Measurements from ENCODE around the gene RASSF8.

Gene RASSF8

DNA sequence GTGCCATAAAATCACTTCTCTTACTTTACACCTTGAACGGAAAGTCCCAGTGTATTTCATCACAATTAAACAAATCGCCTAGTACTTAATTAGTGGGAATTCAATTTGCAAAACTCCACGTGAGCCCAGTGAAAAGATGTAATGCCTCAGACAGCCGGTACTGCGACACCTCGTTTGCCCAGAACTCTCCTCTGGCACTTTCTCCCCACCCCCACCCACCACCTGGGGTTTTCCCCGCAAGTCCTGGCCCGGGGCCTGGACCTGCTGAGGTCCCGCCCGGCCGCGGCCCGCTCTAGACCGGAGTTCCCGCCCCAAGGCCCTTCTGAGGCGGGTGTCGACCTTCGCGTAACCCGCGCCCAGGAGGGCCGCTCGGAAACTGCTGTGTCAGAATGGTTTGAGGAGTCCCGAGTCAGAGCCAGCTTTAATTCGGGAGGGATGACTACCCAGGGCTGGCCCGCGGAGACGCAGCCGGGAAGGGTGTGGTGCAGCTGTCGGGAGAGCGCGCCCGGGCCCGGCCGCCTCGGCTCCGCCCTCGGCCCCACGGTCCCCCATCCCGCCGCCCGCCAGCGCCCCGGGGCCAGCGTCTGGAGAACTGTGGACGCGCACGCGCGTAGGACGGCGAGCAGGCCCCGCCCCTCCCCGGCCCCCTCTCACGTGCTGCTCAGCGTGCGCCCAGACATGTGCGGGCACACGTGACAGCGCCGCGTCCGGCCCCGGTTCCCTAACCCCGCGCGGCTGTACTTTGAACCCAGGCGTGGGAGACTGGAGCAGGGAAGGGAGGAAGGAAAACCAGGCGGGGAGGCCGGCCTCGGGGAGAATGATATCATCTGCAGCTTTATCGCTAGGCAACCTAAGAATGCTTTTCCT is 155.6 kb downstream of the RASSF8 start:
- peak; percentile 96 for DNase-seq

DNA sequence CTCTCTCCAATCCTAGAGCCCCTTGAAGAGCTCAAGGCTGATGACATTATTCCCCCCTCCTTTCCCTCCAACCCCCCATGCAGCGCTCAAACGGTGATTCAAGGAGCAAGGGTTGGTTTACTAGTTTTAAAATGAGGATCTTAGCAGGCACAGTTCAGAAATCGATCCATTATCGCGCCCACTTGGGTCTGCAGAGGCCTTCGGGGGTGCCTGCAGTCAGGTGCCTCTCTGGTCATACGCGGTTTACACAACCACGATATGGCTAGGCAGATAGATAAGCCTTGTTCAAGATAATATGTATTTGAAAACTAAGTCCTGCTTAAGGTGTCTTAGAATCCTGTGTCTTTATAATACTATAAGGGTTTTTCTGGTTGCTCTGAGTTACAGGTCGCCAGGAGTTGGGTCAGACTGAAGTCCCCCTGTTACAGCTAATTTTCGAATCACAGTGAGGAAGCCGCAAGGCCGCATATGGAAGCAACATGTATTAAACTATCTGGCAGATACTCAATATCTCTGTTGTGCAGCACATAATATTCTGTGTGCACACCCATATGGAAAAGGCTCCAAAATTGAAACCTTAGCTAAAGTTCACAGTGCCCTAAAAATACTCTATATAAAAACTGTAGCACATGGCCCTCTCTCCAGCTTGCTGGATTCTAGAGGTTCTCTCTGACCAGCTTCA is 156.4 kb downstream of the RASSF8 start:
- no peak for DNase-seq

DNA sequence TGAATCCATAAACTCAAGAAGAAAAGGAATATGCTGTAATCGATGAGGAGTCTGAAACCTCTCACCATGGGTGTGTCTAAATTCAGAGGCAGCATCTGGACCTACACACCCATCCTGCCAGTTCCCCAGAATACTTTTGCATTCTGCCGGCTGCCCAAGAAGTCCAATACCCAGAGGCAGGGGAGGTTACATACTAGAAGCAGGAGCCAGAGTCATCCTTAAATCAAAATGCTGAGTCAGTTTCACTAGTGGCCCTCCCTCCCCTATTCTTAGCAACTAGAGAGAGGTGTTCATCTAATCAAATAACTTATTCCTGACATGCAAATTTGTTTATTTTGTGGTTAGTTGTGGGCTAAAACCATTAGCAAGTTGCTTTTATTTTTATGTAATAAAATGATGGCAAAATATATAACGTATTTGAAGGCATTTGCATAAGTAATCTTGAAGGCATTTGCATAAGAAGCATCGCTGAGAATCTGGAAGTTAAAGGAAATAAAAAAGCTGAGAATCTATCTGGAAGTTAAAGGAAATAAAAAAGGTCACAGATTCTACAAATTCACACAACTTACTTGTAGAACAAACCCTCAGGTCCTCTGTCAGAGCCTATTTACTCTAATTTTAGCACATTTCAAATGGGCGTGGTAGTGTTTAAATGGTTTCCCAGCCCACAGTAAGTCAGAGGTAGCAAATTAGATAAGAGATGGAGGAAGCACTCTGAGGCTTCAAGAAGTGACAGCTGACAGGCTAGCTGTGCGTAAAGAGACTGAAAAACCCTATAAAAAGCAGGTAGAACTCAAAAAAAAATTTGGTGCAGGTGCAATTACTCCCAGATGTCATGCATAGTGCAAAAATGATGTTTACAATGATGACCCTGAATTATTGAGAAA is 158.6 kb downstream of the RASSF8 start:
- peak; percentile 37 for DNase-seq

DNA sequence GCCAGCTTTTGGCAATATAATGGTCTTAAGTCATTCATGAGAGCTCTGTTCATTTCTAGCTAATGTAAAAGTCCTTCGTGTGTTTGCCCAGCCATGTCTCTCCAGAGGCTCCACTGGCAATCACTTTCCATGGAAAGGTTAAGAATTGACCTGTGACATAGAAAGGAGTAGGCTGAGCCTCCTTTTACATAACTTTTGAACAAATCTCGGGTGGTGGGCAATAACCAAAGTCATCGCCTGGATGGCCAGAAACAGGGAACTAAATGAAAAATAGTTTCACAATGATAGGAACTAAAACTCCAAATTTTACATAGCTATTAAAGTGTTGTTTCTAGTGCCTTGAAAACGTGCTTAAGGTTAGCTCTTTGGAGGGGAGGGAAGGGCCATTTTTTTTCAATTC is 159.8 kb downstream of the RASSF8 start:
- peak; percentile 80 for DNase-seq

DNA sequence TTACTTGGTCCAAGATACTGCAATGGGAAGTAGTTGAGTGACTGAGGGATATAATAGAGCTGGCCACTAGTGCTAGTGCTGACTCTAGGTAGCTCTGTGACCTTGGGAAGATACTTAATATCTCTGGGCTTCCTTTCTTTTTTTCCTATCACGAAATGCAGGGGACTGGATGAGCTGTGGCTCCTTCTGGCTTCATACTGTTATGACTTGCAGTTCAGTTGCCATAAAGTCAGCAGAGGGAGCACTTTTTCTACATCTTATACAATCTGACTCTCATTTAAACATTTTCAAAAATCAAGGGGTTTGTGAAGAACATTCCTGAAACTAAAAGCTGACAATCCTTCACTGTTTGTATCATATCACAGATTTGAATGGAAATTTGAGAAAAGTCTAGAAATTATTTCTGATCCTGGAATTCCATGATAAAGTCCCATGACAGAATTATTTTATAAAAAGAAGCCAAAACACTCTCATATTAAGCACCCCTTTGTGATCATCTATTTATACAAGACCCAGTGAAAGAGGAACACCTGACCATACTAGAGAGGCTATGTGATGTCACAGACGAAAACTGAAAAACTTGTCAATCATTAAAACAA is 161.0 kb downstream of the RASSF8 start:
- peak; percentile 64 for DNase-seq

DNA sequence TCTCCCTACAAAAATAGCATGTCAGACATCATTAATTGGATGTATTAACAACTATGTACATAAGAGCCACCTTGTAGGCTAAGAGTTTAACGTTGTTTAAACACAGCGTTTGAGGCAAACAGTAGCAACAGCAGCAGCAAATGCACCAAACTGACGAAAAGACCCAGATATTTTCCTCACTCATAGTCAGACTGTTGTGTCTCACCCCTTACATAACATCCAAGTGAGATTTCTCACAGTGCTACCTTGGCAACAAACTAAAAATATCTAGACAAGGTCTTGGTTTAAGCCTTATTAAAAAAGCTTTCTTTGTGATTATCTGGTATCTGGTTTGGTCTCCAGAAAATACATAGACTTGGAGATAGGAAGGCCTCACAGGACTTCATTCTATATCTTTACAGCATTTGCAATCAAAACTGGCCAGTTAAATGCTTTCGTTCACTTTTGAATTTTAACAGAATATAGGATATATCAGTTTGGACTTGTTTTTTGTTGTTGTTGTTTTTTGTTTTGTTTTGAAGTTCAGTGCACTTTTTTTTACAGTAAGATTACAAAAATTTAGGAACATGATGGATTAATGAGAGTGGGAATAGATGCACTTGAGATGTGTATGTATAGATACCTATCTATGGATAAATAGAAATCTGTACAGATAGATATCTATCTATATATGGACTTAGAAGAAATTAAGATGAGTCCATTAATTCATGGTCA is 162.2 kb downstream of the RASSF8 start:
- peak; percentile 44 for DNase-seq

DNA sequence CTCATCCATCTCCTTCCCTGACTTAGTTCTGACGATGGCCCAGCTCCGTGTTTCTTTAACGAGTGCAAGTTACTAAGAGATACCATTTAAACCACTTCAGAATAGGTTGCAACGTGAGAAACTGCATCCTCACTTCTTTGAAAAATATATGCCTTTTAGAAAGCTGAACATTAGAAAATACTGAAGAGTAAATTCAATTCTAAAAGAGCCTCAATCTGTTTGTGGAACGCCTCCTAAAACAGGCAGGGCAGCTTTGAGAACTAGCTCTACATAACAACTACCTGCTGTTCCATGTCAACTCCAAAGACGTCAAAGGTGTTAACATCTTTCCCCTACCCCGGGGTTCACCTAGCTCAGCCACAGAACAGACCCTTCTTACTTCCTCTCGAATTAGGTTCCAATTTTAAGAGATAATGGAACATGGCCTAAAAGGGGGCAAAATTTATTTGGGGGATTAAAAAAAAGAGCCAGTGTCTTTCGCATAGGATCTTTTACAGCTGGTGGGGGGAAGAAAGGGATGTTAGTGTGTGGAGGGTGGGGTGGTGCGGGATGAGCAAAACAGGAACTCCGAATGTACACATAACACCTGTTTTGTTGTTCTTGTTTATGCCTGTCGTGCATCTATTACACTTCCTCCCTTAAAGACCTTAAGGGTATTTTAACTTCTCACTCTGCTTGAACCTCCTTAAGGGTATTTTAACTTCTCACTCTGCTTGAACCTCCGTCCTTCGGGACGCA is 163.0 kb downstream of the RASSF8 start:
- DNase-seq: peak; percentile 32

DNA sequence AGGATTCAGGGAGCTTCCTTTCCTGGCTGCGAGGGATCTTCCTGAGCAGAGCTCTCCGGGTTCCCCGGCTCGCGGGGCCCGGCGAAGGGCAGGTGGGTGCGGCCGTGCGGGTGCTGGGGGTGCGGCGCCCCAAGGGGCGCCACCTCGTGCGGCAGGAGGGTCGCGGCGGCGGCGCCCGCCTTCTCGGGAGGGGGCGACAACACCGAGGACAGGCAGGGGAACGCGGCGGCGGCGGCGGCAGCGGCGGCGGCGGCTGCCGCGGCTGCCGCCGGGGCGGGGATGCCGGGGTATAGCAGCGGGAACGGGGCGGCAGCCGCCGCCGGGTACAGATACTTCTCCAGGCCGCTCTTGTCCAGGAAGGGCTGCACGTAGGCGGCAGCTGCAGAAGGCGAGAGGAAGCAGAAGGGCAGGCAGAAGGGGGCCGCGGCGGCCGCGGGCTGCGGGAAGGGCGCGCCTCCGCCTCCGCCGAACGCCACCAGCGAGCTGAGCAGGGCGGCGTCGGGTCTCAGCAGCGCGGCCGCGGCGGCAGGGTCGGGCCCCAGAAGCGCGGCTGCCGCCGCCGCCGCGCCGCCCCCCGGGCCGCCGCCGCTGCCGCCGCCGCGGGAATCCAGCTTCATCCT is 163.7 kb downstream of the RASSF8 start:
- DNase-seq: peak; percentile 72

DNA sequence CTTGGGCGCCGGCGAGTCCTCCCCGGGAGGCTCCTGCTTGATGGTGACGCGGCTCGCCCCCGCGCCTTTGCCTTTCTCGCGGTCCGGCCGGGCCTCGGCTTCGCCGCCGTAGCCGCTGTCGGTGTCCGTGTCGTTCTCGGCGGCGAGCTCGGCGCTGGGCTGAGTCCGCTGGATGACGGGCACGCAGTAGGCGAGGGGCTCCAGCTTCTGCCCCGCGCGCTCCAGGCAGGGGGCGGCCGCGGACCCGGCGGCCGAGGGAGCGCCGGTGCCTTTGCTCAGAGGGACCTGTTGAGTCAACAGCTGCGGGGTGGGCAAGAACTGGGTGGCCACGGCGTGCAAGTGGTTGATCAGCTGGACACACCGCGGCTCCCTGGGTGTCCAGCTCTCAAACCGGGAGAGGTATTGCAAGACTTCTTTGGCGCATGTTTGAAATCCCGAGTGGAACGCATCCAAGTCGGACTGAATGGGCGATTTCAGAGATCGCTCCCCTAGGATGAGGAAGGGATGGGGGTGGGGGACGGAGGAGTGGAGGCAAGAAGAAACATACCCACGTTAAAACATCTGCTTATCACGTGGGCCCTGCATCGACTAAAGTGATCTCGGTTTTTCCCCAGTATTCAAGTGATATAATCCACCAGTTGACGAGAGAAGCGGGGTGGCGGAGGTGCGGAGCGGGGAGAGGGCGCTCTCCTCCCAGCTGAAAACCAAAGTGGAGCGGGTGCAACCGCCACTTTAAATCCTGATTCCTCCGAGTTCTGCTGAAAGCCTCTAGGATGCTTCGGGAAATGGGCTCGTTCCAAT is 164.4 kb downstream of the RASSF8 start:
- peak; percentile 84 for DNase-seq

DNA sequence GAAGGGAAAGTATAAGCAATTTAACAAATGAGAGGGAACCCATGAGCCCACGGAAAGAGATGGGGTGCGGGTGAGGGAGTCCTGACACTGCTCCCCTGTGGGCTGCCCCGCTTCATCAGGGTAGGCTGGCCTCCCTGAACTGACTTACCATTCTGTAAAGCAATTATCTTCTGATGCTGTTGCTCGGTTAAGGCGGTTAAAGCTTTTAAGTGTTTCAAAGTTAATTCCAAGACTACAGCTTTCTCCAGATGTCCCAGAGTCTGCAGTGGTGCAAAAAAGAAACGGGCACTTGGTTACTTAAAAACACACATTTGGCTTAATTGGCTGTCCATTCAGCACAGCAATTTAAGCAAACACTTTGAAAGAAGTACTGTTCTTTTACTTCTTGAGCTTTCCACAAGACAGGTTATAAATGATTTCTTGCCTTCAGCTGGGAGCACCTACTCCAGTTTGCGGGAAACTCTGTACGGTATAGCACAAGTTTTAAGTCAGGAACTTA is 165.0 kb downstream of the RASSF8 start:
- no peak for DNase-seq

DNA sequence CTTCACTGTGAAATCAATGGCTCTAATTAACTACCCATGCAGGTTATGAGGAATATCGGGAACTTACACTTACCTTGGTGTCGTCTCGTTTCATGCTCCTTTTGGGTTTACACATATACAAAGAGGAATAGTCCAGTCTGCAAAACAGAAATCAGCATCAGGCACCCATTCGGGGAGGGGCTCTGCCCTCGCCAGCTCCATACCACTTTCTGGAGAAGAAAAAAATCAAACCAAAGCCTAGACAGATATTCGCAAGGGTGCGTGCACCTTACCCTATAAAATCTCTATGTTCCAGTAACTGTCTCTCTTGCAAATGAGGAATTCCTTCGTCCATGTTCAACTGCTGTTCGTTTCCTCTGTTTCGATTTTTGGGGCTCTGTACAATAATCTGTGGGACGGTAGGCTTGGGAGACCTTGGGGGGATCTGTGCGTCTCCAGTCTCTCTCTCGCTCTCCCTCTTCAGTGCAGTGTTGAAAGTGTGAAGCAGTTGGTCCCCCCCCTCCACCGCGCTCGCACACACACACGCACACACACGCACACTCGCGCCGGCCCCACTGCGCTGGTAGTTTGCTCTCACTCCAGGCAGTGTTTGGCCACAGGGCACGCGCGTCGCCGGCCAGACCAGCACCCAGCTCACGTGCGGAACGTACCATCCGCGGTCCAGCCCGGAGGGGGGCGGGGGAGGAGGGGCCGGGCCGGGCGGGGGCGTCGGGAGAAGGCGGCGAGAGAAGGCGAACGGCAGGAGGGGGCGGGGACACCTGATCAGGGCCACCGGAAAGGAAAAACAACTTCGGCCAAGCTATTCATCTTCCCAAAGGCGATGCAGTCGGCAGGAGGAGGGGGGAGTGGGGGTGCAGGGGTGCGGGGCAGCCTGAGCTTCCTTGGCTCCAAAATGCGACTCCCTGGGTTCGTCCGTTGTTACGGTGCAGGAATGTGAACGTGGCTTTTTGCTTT is 166.2 kb downstream of the RASSF8 start, which contains the start of gene BHLHE41:
TSS of gene BHLHE41 (minus strand) at position 592 of the 954 bp plus-strand sequence. CDS start at position 334, 258 bp downstream.
- DNase-seq: peak; percentile 83

DNA sequence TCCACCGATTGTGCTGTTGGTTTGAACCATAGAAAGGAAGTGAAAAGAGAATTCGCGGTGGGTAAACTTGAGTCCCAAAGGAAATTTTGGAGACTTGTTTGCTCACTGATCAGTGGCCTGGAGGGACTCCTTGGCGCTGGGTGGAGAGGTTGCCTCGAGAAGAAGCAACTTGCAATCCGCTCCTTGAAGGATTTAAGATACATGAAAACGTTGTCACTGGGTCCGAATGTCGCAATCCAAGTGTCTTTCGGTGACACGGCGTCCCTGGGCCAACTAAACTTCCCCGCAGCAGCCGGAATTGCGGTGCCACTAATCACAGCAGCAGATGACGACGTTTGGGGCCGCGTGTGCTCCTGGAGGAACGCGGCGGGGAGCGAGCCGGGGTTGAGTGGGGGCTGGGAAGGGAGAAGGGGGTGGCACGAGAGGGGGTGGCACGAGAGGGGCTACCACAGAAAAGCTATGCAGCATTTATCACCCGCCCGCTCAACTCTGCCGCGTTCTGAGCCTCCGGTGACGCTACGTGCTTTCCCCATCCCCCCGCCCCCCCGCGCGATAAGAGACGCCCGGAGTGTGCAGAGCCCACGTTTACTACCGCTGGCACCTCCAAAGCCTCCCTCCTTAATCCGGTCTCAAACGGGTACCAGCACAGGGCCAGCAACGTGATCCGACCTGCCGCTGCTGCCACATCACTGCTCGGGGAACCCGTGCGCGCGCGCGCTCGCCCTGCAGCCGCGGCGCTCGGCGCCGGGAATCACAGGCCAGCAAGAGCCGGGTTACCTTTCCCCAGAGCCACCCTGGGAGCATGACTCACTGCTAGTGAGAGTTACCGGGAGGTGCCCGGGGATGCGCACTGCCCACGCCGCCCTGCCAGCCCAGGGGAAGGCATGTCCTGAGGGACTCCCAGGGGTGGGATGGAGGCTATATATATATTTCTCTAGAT is 167.2 kb downstream of the RASSF8 start:
- DNase-seq: peak; percentile 84

DNA sequence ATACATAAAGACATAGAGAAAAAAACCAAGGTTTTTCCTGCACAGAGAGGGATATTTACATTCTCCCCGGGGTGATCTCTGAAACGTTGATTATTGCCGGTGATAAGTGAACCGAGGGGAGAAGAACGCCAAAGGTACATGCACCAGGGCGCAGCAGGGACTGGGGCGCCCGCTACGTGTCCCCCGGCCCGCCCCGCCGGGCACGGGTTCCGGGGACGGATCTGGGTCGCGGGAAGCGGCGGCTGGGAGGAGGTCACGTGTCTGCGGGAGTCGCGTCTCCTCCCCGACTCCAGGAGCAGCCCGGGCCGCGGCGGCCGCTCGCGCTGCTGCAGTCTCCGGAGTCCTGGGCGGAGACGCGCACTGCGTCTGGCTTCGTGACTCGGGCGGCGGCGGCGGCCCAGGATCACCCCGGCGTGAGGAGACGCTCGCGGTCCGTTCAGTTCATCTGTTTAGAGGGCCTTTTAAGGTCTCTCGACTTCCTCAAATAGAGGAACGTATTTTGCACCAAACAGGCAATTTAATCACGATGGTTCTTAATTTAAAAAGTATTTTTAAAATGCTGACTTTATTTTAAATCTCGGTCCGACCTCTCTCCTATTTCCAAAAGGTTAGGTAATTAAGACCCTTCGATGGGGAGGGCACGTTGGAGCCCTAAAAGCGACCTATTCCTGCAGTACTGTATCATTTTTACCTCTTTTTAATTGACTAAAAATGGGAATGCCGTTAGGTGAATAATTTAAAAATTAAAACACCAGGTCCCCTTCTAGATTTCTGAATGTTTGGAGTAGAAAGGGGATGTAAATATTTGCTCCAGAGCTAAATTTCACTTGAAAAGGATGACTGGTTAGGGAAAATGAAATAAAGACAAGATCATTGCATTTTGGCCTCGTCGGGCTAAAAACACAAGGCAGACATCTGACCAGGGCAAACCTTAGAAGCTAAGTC is 168.1 kb downstream of the RASSF8 start:
- peak; percentile 85 for DNase-seq

DNA sequence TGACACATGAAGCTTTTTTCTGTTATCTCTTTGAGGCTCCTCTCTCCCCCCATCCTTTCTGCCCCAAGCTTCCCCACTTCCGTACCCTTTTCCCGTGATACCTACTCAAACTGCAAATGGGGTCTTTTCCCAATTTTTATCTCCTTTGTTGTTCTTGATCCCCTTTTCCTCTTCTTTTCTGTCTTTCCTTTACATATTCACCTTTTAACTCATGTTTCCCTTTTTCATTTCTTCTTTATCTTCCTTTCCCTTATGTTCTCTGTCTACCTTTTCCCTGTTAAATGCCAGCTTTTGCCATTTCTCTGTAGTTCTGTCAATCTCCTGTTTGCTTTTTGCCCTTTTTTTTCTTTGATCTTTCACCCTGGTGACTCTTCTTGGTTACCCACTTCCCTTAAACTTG is 168.9 kb downstream of the RASSF8 start:
- DNase-seq: no peak

DNA sequence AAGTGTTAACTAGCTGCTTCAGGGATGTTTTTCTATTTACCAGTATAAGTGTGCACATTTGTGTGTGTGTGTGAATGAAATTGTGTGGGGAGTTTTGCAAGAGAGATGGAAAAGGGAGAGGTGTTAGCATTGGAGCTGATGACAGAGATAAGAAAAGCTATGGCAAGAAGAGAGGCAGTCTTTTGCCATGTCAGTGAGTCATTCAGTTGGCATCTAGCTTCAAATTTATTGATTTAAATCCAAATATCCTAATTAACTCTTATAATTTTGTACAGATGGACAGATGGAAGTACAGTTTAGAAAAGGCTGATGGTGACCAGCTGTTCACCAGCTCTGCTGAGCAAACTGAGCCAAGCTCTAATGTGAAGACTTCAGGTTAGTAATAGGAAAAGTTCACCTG is 169.7 kb downstream of the RASSF8 start:
- DNase-seq: no peak

Data from inflammatory macrophage treated with lipopolysaccharide for 4 hours (primary cell).